ENCODE measurements around the gene NCKAP5. TPM values are rescaled to one million over a fixed set of nuclear protein-coding genes. Genes with fewer than 3 reads are reported as not detected.

NCKAP5 gene
- total RNA-seq, 1 donor from 2014 or later = 0.26 TPM

- FAIRE-seq = no peak
- no peak for DNase-seq (ENCODE audit: low read depth)
- no peaks in the 10 kb centered on the region for H3K27me3 ChIP-seq (ENCODE audit: control insufficient read depth, insufficient read depth, low read length)
- TF ChIP-seq CTCF (IDR thresholded peaks at IDR 0.05; ENCODE audit: insufficient read depth, low read length, severe bottlenecking) = no peak
- no peak overlapping the region for H3K4me3 ChIP-seq (ENCODE audit: low read depth, low read length)
- no peaks in the 10 kb centered on the region for H3K36me3 ChIP-seq (ENCODE audit: control insufficient read depth, insufficient read depth, low read length)
Measured at GRCh38 chr2:133390156-133390555, 178.1 kb downstream of the NCKAP5 start.

GRCh38 chr2:133389569-133389968 is 178.7 kb downstream of the NCKAP5 start:
- DNase-seq (ENCODE audit: low read depth) (no peak), FAIRE-seq (no peak)
- Histone ChIP-seq H3K36me3 (ENCODE audit: control insufficient read depth, insufficient read depth, low read length) (no peaks in the 10 kb centered on the region), H3K4me3 (ENCODE audit: low read depth, low read length) (no peak overlapping the region), H3K27me3 (ENCODE audit: control insufficient read depth, insufficient read depth, low read length) (no peaks in the 10 kb centered on the region)
- TF ChIP-seq CTCF (IDR thresholded peaks at IDR 0.05; ENCODE audit: insufficient read depth, low read length, severe bottlenecking) = no peak

- no peak for DNase-seq (ENCODE audit: low read depth)
- no peak for FAIRE-seq
- H3K4me3 ChIP-seq (ENCODE audit: low read depth, low read length) = no peak overlapping the region
- no peak for TF ChIP-seq CTCF (IDR thresholded peaks at IDR 0.05; ENCODE audit: insufficient read depth, low read length, severe bottlenecking)
- no peaks in the 10 kb centered on the region for H3K36me3 ChIP-seq (ENCODE audit: control insufficient read depth, insufficient read depth, low read length)
- no peaks in the 10 kb centered on the region for H3K27me3 ChIP-seq (ENCODE audit: control insufficient read depth, insufficient read depth, low read length)
Measured at GRCh38 chr2:133382566-133382965, 185.7 kb downstream of the NCKAP5 start.

GRCh38 chr2:133380991-133381390 is 187.3 kb downstream of the NCKAP5 start:
- no peak overlapping the region for H3K4me3 ChIP-seq (ENCODE audit: low read depth, low read length)
- TF ChIP-seq CTCF (IDR thresholded peaks at IDR 0.05; ENCODE audit: insufficient read depth, low read length, severe bottlenecking) = no peak
- no peaks in the 10 kb centered on the region for H3K27me3 ChIP-seq (ENCODE audit: control insufficient read depth, insufficient read depth, low read length)
- DNase-seq (ENCODE audit: low read depth) (peak; percentile 56), FAIRE-seq (no peak)
- H3K36me3 ChIP-seq (ENCODE audit: control insufficient read depth, insufficient read depth, low read length) = no peaks in the 10 kb centered on the region

- Histone ChIP-seq H3K4me3 (ENCODE audit: low read depth, low read length) (no peak overlapping the region), H3K36me3 (ENCODE audit: control insufficient read depth, insufficient read depth, low read length) (no peaks in the 10 kb centered on the region), H3K27me3 (ENCODE audit: control insufficient read depth, insufficient read depth, low read length) (no peaks in the 10 kb centered on the region)
- peak; percentile 92 for DNase-seq (ENCODE audit: low read depth)
- FAIRE-seq = no peak
- no peak for TF ChIP-seq CTCF (IDR thresholded peaks at IDR 0.05; ENCODE audit: insufficient read depth, low read length, severe bottlenecking)
Measured at GRCh38 chr2:133378928-133379549, 189.2 kb downstream of the NCKAP5 start.

GRCh38 chr2:133378386-133378785 is 189.9 kb downstream of the NCKAP5 start:
- no peak for FAIRE-seq
- H3K36me3 ChIP-seq (ENCODE audit: control insufficient read depth, insufficient read depth, low read length) = no peaks in the 10 kb centered on the region
- H3K4me3 ChIP-seq (ENCODE audit: low read depth, low read length) = no peak overlapping the region
- no peak for TF ChIP-seq CTCF (IDR thresholded peaks at IDR 0.05; ENCODE audit: insufficient read depth, low read length, severe bottlenecking)
- no peaks in the 10 kb centered on the region for H3K27me3 ChIP-seq (ENCODE audit: control insufficient read depth, insufficient read depth, low read length)
- no peak for DNase-seq (ENCODE audit: low read depth)

Measured in bronchial epithelial cell (primary cell).